HepG2 (cell line): Measurements from ENCODE around the gene RIT2. TPM values are rescaled to one million over a fixed set of nuclear protein-coding genes. Genes with fewer than 3 reads are reported as not detected.

ENCODE experiments used
- ATAC-seq: fragments of 200-7000 bp; cut with Tn5 transposase; 3 replicates; pipeline ENCODE4 v1.9.1; 2020; ENCODE audit warnings: mild to moderate bottlenecking, moderate library complexity
- BruUV-seq: library from RNA; stranded (reverse); fragments of 400-500 nt; replicated peaks from 2 replicates; lab custom pipeline; 2021; lab: Mats Ljungman, UMichigan
- CTCF ChIA-PET: fragments of 300-600 bp; formaldehyde crosslinking; extraction: SDS; loops from one replicate; lab custom pipeline; 2021; ENCODE audit warnings: low total read pairs, inconsistent platforms, low intra/inter-chr PET ratio; lab: Yijun Ruan, JAX
- POLR2A ChIA-PET: fragments of 350-600 bp; sonication (Branson Sonifier 250); formaldehyde crosslinking; loops from one replicate; lab custom pipeline; 2020; ENCODE audit warnings: antibody characterized with exemption, inconsistent platforms; lab: Yijun Ruan, JAX
- DNase-seq: peaks from one replicate; pipeline ENCODE4 v3.0.0-alpha.2; 2015; ENCODE audit warnings: low spot score
- FAIRE-seq: peaks from 3 replicates; lab custom pipeline; 2011; peaks lifted over from hg19 to GRCh38; lab: Jason Lieb, UNC
- H2AFZ ChIP-seq: one replicate; pipeline ENCODE4 v1.6.1; 2011; ENCODE audit warnings: low read length, inconsistent platforms
- H3K27ac ChIP-seq: fragments of 300-600 bp; 3 replicates; pipeline ENCODE4 v1.8.0; 2011; ENCODE audit warnings: mixed run types, mild to moderate bottlenecking, mixed read lengths, low read length, inconsistent platforms; ENCODE audit not compliant: insufficient read depth; ENCODE audit errors: extremely low read length
- H3K27me3 ChIP-seq, 2 experiments: fragments of 200-600 bp in 1 of 2; 2 replicates in 1 of 2; 3 replicates in 1 of 2; pipeline versions ENCODE4 v1.6.0 to v1.8.0; 2011; ENCODE audit warnings: low read length in 2 of 2, mild to moderate bottlenecking in 2 of 2, moderate library complexity in 2 of 2, inconsistent platforms in 1 of 2; ENCODE audit not compliant: insufficient read depth in 2 of 2, control insufficient read depth in 1 of 2
- H3K36me3 ChIP-seq, 2 experiments: fragments of 200-600 bp in 1 of 2; replicated peaks in 1 of 2; 2 replicates in 1 of 2; 3 replicates in 1 of 2; pipeline versions ENCODE4 v1.5.1 to v1.8.0; 2011; ENCODE audit warnings: low read length in 2 of 2, inconsistent platforms in 1 of 2; ENCODE audit not compliant: insufficient read depth in 2 of 2, control insufficient read depth in 1 of 2
- H3K4me1 ChIP-seq: 2 replicates; pipeline ENCODE4 v1.5.1; 2012; ENCODE audit warnings: low read length, inconsistent platforms; ENCODE audit not compliant: insufficient read depth
- H3K4me2 ChIP-seq: 2 replicates; pipeline ENCODE4 v1.6.0; 2011; ENCODE audit warnings: low read depth, low read length, inconsistent platforms
- H3K4me3 ChIP-seq, 3 experiments: fragments of 200-600 bp in 1 of 3; sonication (generic), shearing (Covaris generic) in 1 of 3; replicated peaks in 1 of 3; 2 replicates each; pipeline ENCODE4 v1.5.1; 2011 to 2016; ENCODE audit warnings: low read length in 3 of 3, inconsistent platforms in 2 of 3, low read depth in 2 of 3, mild to moderate bottlenecking in 2 of 3, control low read depth in 1 of 3, mixed read lengths in 1 of 3; ENCODE audit not compliant: insufficient read depth in 1 of 3
- H3K79me2 ChIP-seq: one replicate; pipeline ENCODE4 v1.6.1; 2011; ENCODE audit warnings: low read length, inconsistent platforms; ENCODE audit not compliant: insufficient read depth
- H3K9ac ChIP-seq: 2 replicates; pipeline ENCODE4 v1.6.0; 2011; ENCODE audit warnings: mild to moderate bottlenecking, low read depth, low read length, inconsistent platforms; ENCODE audit not compliant: insufficient read depth
- H3K9me3 ChIP-seq: 2 replicates; pipeline ENCODE4 v1.5.1; 2012; ENCODE audit warnings: mild to moderate bottlenecking, low read length
- H4K20me1 ChIP-seq: 2 replicates; pipeline ENCODE4 v1.6.0; 2011; ENCODE audit warnings: inconsistent platforms, mild to moderate bottlenecking, low read length, moderate library complexity; ENCODE audit not compliant: insufficient read depth
- AHR ChIP-seq: IDR thresholded peaks from 2 replicates; pipeline ENCODE4 v1.6.1; 2018; ENCODE audit warnings: missing genetic modification reagents, missing compliant biosample characterization
- CAMTA2 ChIP-seq: sonication (generic); formaldehyde crosslinking; IDR thresholded peaks from 2 replicates; pipeline ENCODE4 v1.4.0; 2020; ENCODE audit warnings: mild to moderate bottlenecking, missing genetic modification reagents, borderline replicate concordance
- E2F1 ChIP-seq: sonication (generic); formaldehyde crosslinking; IDR thresholded peaks from 2 replicates; pipeline ENCODE4 v1.5.0; 2020; ENCODE audit warnings: missing genetic modification reagents
- EED ChIP-seq: sonication (generic); formaldehyde crosslinking; IDR thresholded peaks from 2 replicates; pipeline ENCODE4 v1.5.0; 2020; ENCODE audit warnings: mild to moderate bottlenecking, missing genetic modification reagents
- IRF2 ChIP-seq: IDR thresholded peaks from 2 replicates; pipeline ENCODE4 v1.6.1; 2018; ENCODE audit warnings: missing genetic modification reagents, missing compliant biosample characterization
- KDM6A ChIP-seq: IDR thresholded peaks from 2 replicates; pipeline ENCODE4 v1.6.1; 2016; ENCODE audit warnings: low read depth
- KLF6 ChIP-seq: IDR thresholded peaks from 2 replicates; pipeline ENCODE4 v1.8.0; 2016; ENCODE audit warnings: missing biosample characterization, missing genetic modification reagents
- MAZ ChIP-seq, 2 experiments: sonication (generic) in 1 of 2; formaldehyde crosslinking in 1 of 2; IDR thresholded peaks; 2 replicates each; pipeline versions ENCODE4 v1.5.0 to v1.6.1; 2012 to 2020; ENCODE audit warnings: low read depth in 2 of 2, mild to moderate bottlenecking in 2 of 2, borderline replicate concordance in 1 of 2, improper control_type of control experiment in 1 of 2, low read length in 1 of 2, missing genetic modification reagents in 1 of 2, moderate library complexity in 1 of 2
- TERF1 ChIP-seq: sonication (generic); formaldehyde crosslinking; IDR thresholded peaks from 2 replicates; pipeline ENCODE4 v1.8.0; 2022; ENCODE audit warnings: mild to moderate bottlenecking, missing genetic modification reagents, moderate library complexity
- ZFY ChIP-seq: sonication (generic); formaldehyde crosslinking; IDR thresholded peaks from 2 replicates; pipeline ENCODE4 v1.4.0; 2020; ENCODE audit warnings: missing genetic modification reagents
- ZHX1 ChIP-seq: sonication (generic); formaldehyde crosslinking; IDR thresholded peaks from 2 replicates; pipeline ENCODE4 v1.8.1; 2022; ENCODE audit warnings: low read depth, mild to moderate bottlenecking, missing genetic modification reagents
- ZNF17 ChIP-seq: sonication (generic); formaldehyde crosslinking; IDR thresholded peaks from 2 replicates; pipeline ENCODE4 v1.5.0; 2020; ENCODE audit warnings: mild to moderate bottlenecking, missing genetic modification reagents
- ZNF484 ChIP-seq: sonication (generic); formaldehyde crosslinking; IDR thresholded peaks from 2 replicates; pipeline ENCODE4 v1.5.1; 2020; ENCODE audit warnings: mild to moderate bottlenecking, low read depth, missing genetic modification reagents, borderline replicate concordance
- ZNF547 ChIP-seq: sonication (generic); formaldehyde crosslinking; IDR thresholded peaks from 2 replicates; pipeline ENCODE4 v1.5.1; 2020; ENCODE audit warnings: mild to moderate bottlenecking, missing genetic modification reagents
- ZNF557 ChIP-seq: sonication (generic); formaldehyde crosslinking; IDR thresholded peaks from 2 replicates; pipeline ENCODE4 v1.4.0; 2020; ENCODE audit warnings: missing genetic modification reagents
- ZNF761 ChIP-seq: sonication (generic); formaldehyde crosslinking; conservative IDR thresholded peaks from 2 replicates; pipeline ENCODE4 v1.4.0; 2020; ENCODE audit warnings: mild to moderate bottlenecking, missing genetic modification reagents
- ZNF777 ChIP-seq: sonication (generic); formaldehyde crosslinking; IDR thresholded peaks from 2 replicates; pipeline ENCODE4 v1.4.0; 2020; ENCODE audit warnings: missing genetic modification reagents
- WGBS: methylation state at CpG from one replicate; pipeline ENCODE4 v1.1.6; 2017; ENCODE audit warnings: low lambda C conversion rate; 5-methylcytosine and 5-hydroxymethylcytosine counted together
- in situ Hi-C: cut with HindIII; loops from 2 replicates; pipeline ENCODE4 v1.10.0; 2017; ENCODE audit warnings: low pct_unique_long_range_greater_than_20kb; ENCODE audit not compliant: extremely low pct_ligation_motif_present
- intact Hi-C: fragments of 100-400 bp; cut with micrococcal nuclease; formaldehyde crosslinking; loops from one replicate; pipeline ENCODE4 v1.10.0; 2022; ENCODE audit not compliant: unreplicated experiment
- polyA plus RNA-seq, 8 experiments: library from polyadenylated mRNA; depleted of rRNA in 3 of 8; stranded (reverse) in 7 of 8; unstranded in 1 of 8; fragments of >200 nt; fragmentation: Illumina TruSeq in 4 of 8; extraction: Trizol in 4 of 8; gene quantifications; 2 replicates each; pipeline versions ENCODE4 v1.2.1 to v1.2.3, GENCODE V29; 2011 to 2016; ENCODE audit warnings: low read depth in 4 of 8, missing spikeins in 1 of 8, mixed read lengths in 1 of 8; ENCODE audit not compliant: insufficient read depth in 1 of 8
- total RNA-seq, 5 experiments: library from RNA; depleted of rRNA; stranded (reverse); fragments of >200 nt; fragmentation: Illumina TruSeq; extraction: Trizol; gene quantifications; 2 replicates each; pipeline ENCODE4 v1.2.3, GENCODE V29; 2016; ENCODE audit warnings: low read depth in 1 of 5

Gene RIT2
- total and polyA plus RNA-seq, 2 of the 13 experiments (the other 11 are each of a cell fraction or from before 2014, with no cell fraction given), result not detected

- Histone ChIP-seq H4K20me1 (no peaks in the 10 kb centered on the region), H2AFZ (no peak overlapping the region), H3K4me1 (no peaks in the 10 kb centered on the region), H3K9ac (no peak overlapping the region), H3K4me3 (no peak overlapping the region), H3K27ac (no peak overlapping the region), H3K36me3 (no peaks in the 10 kb centered on the region), H3K9me3 (no peaks in the 10 kb centered on the region), H3K4me2 (no peak overlapping the region), H3K79me2 (no peaks in the 10 kb centered on the region), H3K27me3 (no peaks in the 10 kb centered on the region)
- WGBS, result 34% methylated on average over 5 of the region's 6 CpGs
- ChIA-PET CTCF (no interaction called here), POLR2A (no interaction called here)
- DNase-seq (no peak), FAIRE-seq (no peak), ATAC-seq (no peak)
- BruUV-seq, result no TSS peak
- intact Hi-C loops, result no loop called here
- in situ Hi-C loops, result no loop called here
- no peak for TF ChIP-seq E2F1
- TF ChIP-seq ZNF17, result no peak
- TF ChIP-seq KLF6 (CRISPR knock-in tag), result no peak
- no peak for TF ChIP-seq EED (CRISPR knock-in tag)
- TF ChIP-seq ZFY (CRISPR knock-in tag), result no peak
- no peak for TF ChIP-seq TERF1
- TF ChIP-seq ZNF547 (CRISPR knock-in tag), result no peak
- no peak for TF ChIP-seq ZNF557 (CRISPR knock-in tag)
- no peak for TF ChIP-seq AHR (CRISPR knock-in tag)
- no peak for TF ChIP-seq CAMTA2 (CRISPR knock-in tag)
- TF ChIP-seq ZNF777 (CRISPR knock-in tag), result no peak
- no peak for TF ChIP-seq IRF2
- TF ChIP-seq ZNF484 (CRISPR knock-in tag), result no peak
- no peak for TF ChIP-seq KDM6A (CRISPR knock-in tag)
- TF ChIP-seq MAZ (IDR thresholded peaks at IDR 0.05; ENCODE audit: borderline replicate concordance, low read depth, low read length), result no peak
- no peak for TF ChIP-seq MAZ (CRISPR knock-in tag; IDR thresholded peaks at IDR 0.05; ENCODE audit: low read depth)
- TF ChIP-seq ZHX1 (CRISPR knock-in tag), result no peak
- no peak for TF ChIP-seq ZNF761 (CRISPR knock-in tag)
Observed at GRCh38 chr18:42719221-42719620, 396.3 kb downstream of the RIT2 start.
